Muscle layer of colon (tissue), 2 donors: ENCODE measurements around the gene IL1RAPL1.

Experiments
- H3K27ac ChIP-seq: one replicate; pipeline ENCODE4 v1.7.0; 2013; ENCODE audit warnings: low read depth, mild to moderate bottlenecking, low read length, moderate library complexity
- H3K27me3 ChIP-seq, 2 donors: one replicate each; pipeline ENCODE4 v1.7.0; 2013; ENCODE audit warnings: low read length in 2 of 2, mild to moderate bottlenecking in 2 of 2; ENCODE audit not compliant: insufficient read depth in 2 of 2, control insufficient read depth in 1 of 2
- H3K36me3 ChIP-seq: one replicate; pipeline ENCODE4 v1.7.0; 2013; ENCODE audit warnings: mild to moderate bottlenecking, low read length; ENCODE audit not compliant: insufficient read depth
- H3K4me1 ChIP-seq: one replicate; pipeline ENCODE4 v1.7.0; 2013; ENCODE audit warnings: mild to moderate bottlenecking, low read length; ENCODE audit not compliant: insufficient read depth
- H3K4me3 ChIP-seq, 2 donors: one replicate each; pipeline ENCODE4 v1.7.0; 2013; ENCODE audit warnings: low read length in 2 of 2, low read depth in 1 of 2, mild to moderate bottlenecking in 1 of 2, moderate library complexity in 1 of 2
- H3K9ac ChIP-seq: one replicate; pipeline ENCODE4 v1.7.0; 2013; ENCODE audit warnings: low read length
- H3K9me3 ChIP-seq: one replicate; pipeline ENCODE4 v1.7.0; 2013; ENCODE audit warnings: mild to moderate bottlenecking, low read length
- donor health status: abdominal sarcoma.
- donor health status: Adenocarcinoma of cecum.

IL1RAPL1 gene

GRCh38 chrX:28586981-28587551 is at the start of gene IL1RAPL1:
Gene IL1RAPL1 (plus strand): TSS chrX:28587446.
- Histone ChIP-seq H3K4me1 (no peaks in the 10 kb centered on the region), H3K9me3 (no peaks in the 10 kb centered on the region), H3K27me3 (peaks cover 0 to 7% of the 10 kb centered on the region in 2 donors), H3K9ac (no peak within 1 kb of the TSS), H3K36me3 (no peaks in the 10 kb centered on the region), H3K27ac (no peak within 1 kb of the TSS), H3K4me3 (peak within 1 kb of the TSS; percentile 14 to 55)

- H3K4me1 ChIP-seq = no peaks in the 10 kb centered on the region
- no peaks in the 10 kb centered on the region for H3K9me3 ChIP-seq
- no peaks in the 10 kb centered on the region for H3K36me3 ChIP-seq
- no peak overlapping the region for H3K4me3 ChIP-seq
- no peak overlapping the region for H3K9ac ChIP-seq
- H3K27ac ChIP-seq = no peak overlapping the region
- H3K27me3 ChIP-seq = no peaks in the 10 kb centered on the region
Observed at GRCh38 chrX:28542791-28543190, 44.5 kb upstream of the IL1RAPL1 start.

- Histone ChIP-seq H3K27me3 (no peaks in the 10 kb centered on the region), H3K4me3 (no peak overlapping the region), H3K4me1 (no peaks in the 10 kb centered on the region), H3K36me3 (no peaks in the 10 kb centered on the region), H3K27ac (no peak overlapping the region), H3K9me3 (no peaks in the 10 kb centered on the region), H3K9ac (no peak overlapping the region)
Observed at GRCh38 chrX:28549838-28550237, 37.4 kb upstream of the IL1RAPL1 start.

GRCh38 chrX:28550331-28550872 is 36.8 kb upstream of the IL1RAPL1 start:
- Histone ChIP-seq H3K9me3 (no peaks in the 10 kb centered on the region), H3K4me1 (no peaks in the 10 kb centered on the region), H3K36me3 (no peaks in the 10 kb centered on the region), H3K4me3 (no peak overlapping the region), H3K27ac (no peak overlapping the region), H3K27me3 (no peaks in the 10 kb centered on the region), H3K9ac (no peak overlapping the region)

GRCh38 chrX:28552322-28552721 is 34.9 kb upstream of the IL1RAPL1 start:
- no peak overlapping the region for H3K27ac ChIP-seq
- H3K4me1 ChIP-seq = no peaks in the 10 kb centered on the region
- H3K4me3 ChIP-seq = no peak overlapping the region
- no peaks in the 10 kb centered on the region for H3K36me3 ChIP-seq
- no peaks in the 10 kb centered on the region for H3K27me3 ChIP-seq
- H3K9ac ChIP-seq = no peak overlapping the region
- no peaks in the 10 kb centered on the region for H3K9me3 ChIP-seq

- Histone ChIP-seq H3K27ac (no peak overlapping the region), H3K4me3 (no peak overlapping the region), H3K9me3 (no peaks in the 10 kb centered on the region), H3K4me1 (no peaks in the 10 kb centered on the region), H3K27me3 (no peaks in the 10 kb centered on the region), H3K36me3 (no peaks in the 10 kb centered on the region), H3K9ac (no peak overlapping the region)
Observed at GRCh38 chrX:28552882-28553829, 34.1 kb upstream of the IL1RAPL1 start.

- Histone ChIP-seq H3K4me1 (no peaks in the 10 kb centered on the region), H3K9ac (no peak overlapping the region), H3K36me3 (no peaks in the 10 kb centered on the region), H3K27ac (no peak overlapping the region), H3K27me3 (no peaks in the 10 kb centered on the region), H3K9me3 (no peaks in the 10 kb centered on the region), H3K4me3 (no peak overlapping the region)
Observed at GRCh38 chrX:28576117-28576516, 11.1 kb upstream of the IL1RAPL1 start.

GRCh38 chrX:28581522-28581921 is 5.7 kb upstream of the IL1RAPL1 start:
- Histone ChIP-seq H3K27me3 (no peaks in the 10 kb centered on the region), H3K9me3 (no peaks in the 10 kb centered on the region), H3K4me3 (no peak overlapping the region), H3K27ac (no peak overlapping the region), H3K36me3 (no peaks in the 10 kb centered on the region), H3K4me1 (no peaks in the 10 kb centered on the region), H3K9ac (no peak overlapping the region)

GRCh38 chrX:28582511-28582910 is 4.7 kb upstream of the IL1RAPL1 start:
- Histone ChIP-seq H3K9me3 (no peaks in the 10 kb centered on the region), H3K4me1 (no peaks in the 10 kb centered on the region), H3K27ac (no peak overlapping the region), H3K9ac (no peak overlapping the region), H3K4me3 (no peak overlapping the region), H3K36me3 (no peaks in the 10 kb centered on the region), H3K27me3 (peaks cover 0 to 6% of the 10 kb centered on the region in 2 donors)

GRCh38 chrX:28584025-28584424 is 3.2 kb upstream of the IL1RAPL1 start:
- H3K27me3 ChIP-seq = peaks cover 0 to 7% of the 10 kb centered on the region in 2 donors
- H3K4me3 ChIP-seq = no peak overlapping the region
- no peak overlapping the region for H3K27ac ChIP-seq
- no peak overlapping the region for H3K9ac ChIP-seq
- no peaks in the 10 kb centered on the region for H3K4me1 ChIP-seq
- no peaks in the 10 kb centered on the region for H3K9me3 ChIP-seq
- no peaks in the 10 kb centered on the region for H3K36me3 ChIP-seq

- Histone ChIP-seq H3K36me3 (no peaks in the 10 kb centered on the region), H3K4me3 (peak overlapping the region in 1 of 2 donors; percentile 55), H3K27ac (no peak overlapping the region), H3K9me3 (no peaks in the 10 kb centered on the region), H3K9ac (no peak overlapping the region), H3K27me3 (peaks cover 0 to 7% of the 10 kb centered on the region in 2 donors), H3K4me1 (no peaks in the 10 kb centered on the region)
Observed at GRCh38 chrX:28585767-28586166, 1.5 kb upstream of the IL1RAPL1 start.
